Measurements from ENCODE around the gene CD53. TPM values are rescaled to one million over a fixed set of nuclear protein-coding genes. Genes with fewer than 3 reads are reported as not detected.

Gene CD53
- total and polyA plus RNA-seq, 9 of the 15 experiments (the other 6 are each of a cell fraction or from before 2014, with no cell fraction given): 63.5 to 220 (median 131) TPM

GRCh38 chr1:110890474-110891196 is 17.7 kb downstream of the CD53 start (continued):
- peak; percentile 81; the same call in 1 of the 2 replicates for TF ChIP-seq ZNF395 (CRISPR knock-in tag; IDR thresholded peaks at IDR 0.05)
- TF ChIP-seq ZNF707 (CRISPR knock-in tag; conservative IDR thresholded peaks at IDR 0.05): no peak
- no peak for TF ChIP-seq SRF (CRISPR knock-in tag; IDR thresholded peaks at IDR 0.05)
- no peak for TF ChIP-seq XRCC3 (IDR thresholded peaks at IDR 0.05)
- TF ChIP-seq SAP30 (IDR thresholded peaks at IDR 0.05; ENCODE audit: borderline replicate concordance, insufficient read depth, low read depth, low read length, poor library complexity, severe bottlenecking): no peak
- peak; percentile 3 for TF ChIP-seq ARHGAP35 (IDR thresholded peaks at IDR 0.05; ENCODE audit: partially characterized antibody)
- TF ChIP-seq MTA2 (IDR thresholded peaks at IDR 0.05; ENCODE audit: low read depth): 0 out of 2 replicates have a peak, but pooled peaks have one; percentile 56
- no peak for TF ChIP-seq ZNF134 (CRISPR knock-in tag; conservative IDR thresholded peaks at IDR 0.05)
- peak; percentile 30; the same call in 1 of the 2 replicates for TF ChIP-seq L3MBTL2 (IDR thresholded peaks at IDR 0.05)
- TF ChIP-seq ELF1 (tag; IDR thresholded peaks at IDR 0.05): 0 out of 2 replicates have a peak, but pooled peaks have one; percentile 32
- TF ChIP-seq NONO (IDR thresholded peaks at IDR 0.05; ENCODE audit: low read depth in 2 of 2, low read length in 1 of 2): no peak
- no peak for TF ChIP-seq ZZZ3 (IDR thresholded peaks at IDR 0.05)
- TF ChIP-seq JUND (IDR thresholded peaks at IDR 0.05; ENCODE audit: borderline replicate concordance, low read depth, low read length): peak; percentile 69; the same call in 1 of the 2 replicates
- TF ChIP-seq JUND (tag; IDR thresholded peaks at IDR 0.05; ENCODE audit: borderline replicate concordance, low read depth, low read length): peak; percentile 89; the same call in 2 of the 3 replicates
- 0 out of 2 replicates have a peak, but pooled peaks have one; percentile 21 for TF ChIP-seq MYNN (IDR thresholded peaks at IDR 0.05)
- TF ChIP-seq MYNN (CRISPR knock-in tag; IDR thresholded peaks at IDR 0.05): no peak
- TF ChIP-seq CAMTA2 (CRISPR knock-in tag; conservative IDR thresholded peaks at IDR 0.05): no peak
- no peak for TF ChIP-seq ZNF239 (CRISPR knock-in tag; IDR thresholded peaks at IDR 0.05)
- TF ChIP-seq ZBTB5 (IDR thresholded peaks at IDR 0.05): no peak
- no peak for TF ChIP-seq E2F1 (CRISPR knock-in tag; IDR thresholded peaks at IDR 0.05)
- no peak for TF ChIP-seq HOMEZ (CRISPR knock-in tag; IDR thresholded peaks at IDR 0.05)
- no peak for TF ChIP-seq E2F5 (CRISPR knock-in tag; IDR thresholded peaks at IDR 0.05)

All from K562 (cell line).